ENCODE data around the gene TBC1D19. TPM values are rescaled to one million over a fixed set of nuclear protein-coding genes. Genes with fewer than 3 reads are reported as not detected.

The TBC1D19 gene
- total and polyA plus RNA-seq, 9 of the 15 experiments (the other 6 are each of a cell fraction or from before 2014, with no cell fraction given): 0.73 to 5.6 (median 3.7) TPM

DNA sequence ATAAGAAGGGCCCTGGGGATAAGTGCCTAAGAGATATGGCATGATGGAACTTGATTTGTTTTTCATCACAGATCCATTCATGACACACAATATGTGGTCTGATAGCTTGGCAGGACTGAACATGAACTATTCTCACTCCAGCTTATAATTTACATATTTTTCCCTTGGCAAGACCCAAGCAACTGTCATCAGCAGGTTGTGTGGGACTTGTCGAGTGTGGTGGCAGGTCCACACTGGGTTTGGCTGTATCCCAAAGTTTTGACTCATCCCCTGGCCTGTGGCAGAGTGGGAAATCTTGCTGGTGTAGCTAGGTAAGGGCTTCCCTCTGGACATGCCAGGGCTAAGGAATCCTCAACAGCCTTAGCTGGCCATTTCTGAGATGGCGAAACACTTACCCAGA is 195.8 kb downstream of the TBC1D19 start:
- Histone ChIP-seq H3K4me3 (no peak overlapping the region), H4K20me1 (replicated peaks; ENCODE audit: control insufficient read depth, insufficient read depth, low read length) (no peaks in the 10 kb centered on the region), H3K36me3 (ENCODE audit: control insufficient read depth, insufficient read depth, low read length) (no peaks in the 10 kb centered on the region), H3K27ac (ENCODE audit: extremely low read depth, low read depth, low read length) (no peak overlapping the region), H3K9ac (ENCODE audit: insufficient read depth in 1 of 2, low read depth in 2 of 2, low read length in 2 of 2) (no peak overlapping the region), H2AFZ (ENCODE audit: low read depth, low read length) (no peak overlapping the region), H3K9me3 (replicated peaks; ENCODE audit: control insufficient read depth, insufficient read depth, low read depth, low read length) (no peaks in the 10 kb centered on the region), H3K9me1 (ENCODE audit: control insufficient read depth, insufficient read depth, low read length) (no peaks in the 10 kb centered on the region), H3K4me1 (replicated peaks in 1 of 2; ENCODE audit: control insufficient read depth in 2 of 2, insufficient read depth in 2 of 2, low read length in 2 of 2) (peaks cover 0 to 34% of the 10 kb centered on the region in 2 experiments; a peak in 4 of 5 replicates), H3K4me2 (ENCODE audit: insufficient read depth, low read length) (no peak overlapping the region), H3K79me2 (ENCODE audit: control insufficient read depth, insufficient read depth, low read length) (no peaks in the 10 kb centered on the region), H3K27me3 (ENCODE audit: control insufficient read depth in 2 of 2, insufficient read depth in 2 of 2, low read length in 2 of 2) (no peaks in the 10 kb centered on the region)
- intact Hi-C loops (cut with micrococcal nuclease): no loop called here
- FAIRE-seq (no peak), ATAC-seq (no peak), DNase-seq (ENCODE audit: extremely low read depth in 1 of 4, low spot score in 3 of 4) (no peak)
- TF ChIP-seq SMAD2 (IDR thresholded peaks at IDR 0.05; ENCODE audit: low read depth, low read length): no peak
- TF ChIP-seq MAFK (IDR thresholded peaks at IDR 0.05; ENCODE audit: low read length): no peak
- no peak for TF ChIP-seq ZEB2 (IDR thresholded peaks at IDR 0.05)
- TF ChIP-seq PHF21A (IDR thresholded peaks at IDR 0.05; ENCODE audit: borderline replicate concordance, low read depth): no peak
- no peak for TF ChIP-seq SRF (CRISPR knock-in tag; IDR thresholded peaks at IDR 0.05)
- no peak for TF ChIP-seq JUND (IDR thresholded peaks at IDR 0.05; ENCODE audit: borderline replicate concordance, low read depth, low read length)
- TF ChIP-seq JUND (tag; IDR thresholded peaks at IDR 0.05; ENCODE audit: borderline replicate concordance, low read depth, low read length): no peak
- TF ChIP-seq ZNF23 (CRISPR knock-in tag; IDR thresholded peaks at IDR 0.05): no peak
- TF ChIP-seq RBM15 (IDR thresholded peaks at IDR 0.05; ENCODE audit: insufficient read depth, low read length): no peak
- no peak for TF ChIP-seq ZNF121 (CRISPR knock-in tag; conservative IDR thresholded peaks at IDR 0.05)
- TF ChIP-seq ZNF316 (IDR thresholded peaks at IDR 0.05): no peak
- TF ChIP-seq ZNF584 (CRISPR knock-in tag; IDR thresholded peaks at IDR 0.05; ENCODE audit: low read depth): no peak
- CTCF ChIA-PET (ENCODE audit: low intra/inter-chr PET ratio): no interaction called here
- in situ Hi-C loops (cut with MboI): no loop called here
- POLR2A ChIA-PET: no interaction called here
- WGBS (ENCODE audit: insufficient coverage, low coverage, missing lambda C conversion rate): 67% methylated on average over 2 of the region's 2 CpGs
- no TSS peak for BruUV-seq (replicated peaks)
